ENCODE results near the gene ADORA1. TPM values are rescaled to one million over a fixed set of nuclear protein-coding genes. Genes with fewer than 3 reads are reported as not detected.
A peak's percentile ranks its signal among the peaks of the same experiment; 100 is the strongest.

ADORA1 gene
- total RNA-seq, 1 donor from 2014 or later = 54.7 TPM

GRCh38 chr1:203213126-203213525 lies 85.6 kb downstream of the ADORA1 start:
- DNase-seq (ENCODE audit: low read depth) = no peak

GRCh38 chr1:203214871-203215270 lies 87.3 kb downstream of the ADORA1 start:
- DNase-seq (ENCODE audit: low read depth) = no peak

GRCh38 chr1:203215573-203215972 lies 88.0 kb downstream of the ADORA1 start:
- DNase-seq (ENCODE audit: low read depth) = no peak

GRCh38 chr1:203216274-203217138 lies 89.0 kb downstream of the ADORA1 start:
- peak; percentile 64 for DNase-seq (ENCODE audit: low read depth)

Other genes with a start within 250 kb of the ADORA1 start
- 3.3 and 7.1 TPM in 2 replicates for gene RABIF, start 238.6 kb upstream of the ADORA1 start, total RNA-seq
- 31.8 and 40.6 TPM in 2 replicates for gene KLHL12, start 200.5 kb upstream of the ADORA1 start, total RNA-seq
- gene ADIPOR1, start 169.4 kb upstream of the ADORA1 start, total RNA-seq = 97.1 and 107 TPM in 2 replicates
- gene CYB5R1, start 160.5 kb upstream of the ADORA1 start, total RNA-seq = 35.4 and 47.2 TPM in 2 replicates
- gene TMEM183A, start 120.4 kb upstream of the ADORA1 start, total RNA-seq = 77.8 and 136 TPM in 2 replicates
- gene PPFIA4, start 101.2 kb upstream of the ADORA1 start, total RNA-seq = 1.6 and 12.4 TPM in 2 replicates
- gene MYOG, start 41.7 kb upstream of the ADORA1 start, total RNA-seq = not detected in 2 replicates
- not detected in 2 replicates for gene MYBPH, start 48.1 kb downstream of the ADORA1 start, total RNA-seq
- 0.10 and 0.69 TPM in 2 replicates for gene CHI3L1, start 59.0 kb downstream of the ADORA1 start, total RNA-seq
- gene CHIT1, start 101.9 kb downstream of the ADORA1 start, total RNA-seq = under 0.01 TPM in 1 of 2 replicates, not detected in the other
- 12.7 and 54.3 TPM in 2 replicates for gene BTG2, start 177.8 kb downstream of the ADORA1 start, total RNA-seq
- 1.7 TPM in 1 of 2 replicates, not detected in the other for gene FMOD, start 223.4 kb downstream of the ADORA1 start, total RNA-seq

All from renal cortical epithelial cell (primary cell).